ENCODE data around the gene NCOA3. TPM values are rescaled to one million over a fixed set of nuclear protein-coding genes. Genes with fewer than 3 reads are reported as not detected.

Gene NCOA3
- polyA plus RNA-seq, 1 of the 3 experiments (the other 2 are of a cell fraction): 5.8 TPM

GRCh38 chr20:47684306-47685080 is 182.8 kb downstream of the NCOA3 start:
- Histone ChIP-seq H3K27me3 (ENCODE audit: insufficient read depth) (no peaks in the 10 kb centered on the region), H3K4me3 (ENCODE audit: low read depth in 2 of 2, low read length in 1 of 2) (no peak overlapping the region), H3K79me2 (ENCODE audit: insufficient read depth) (no peaks in the 10 kb centered on the region), H3F3A (replicated peaks; ENCODE audit: insufficient read depth) (no peaks in the 10 kb centered on the region), H3K9ac (no peak overlapping the region), H3K9me3 (no peaks in the 10 kb centered on the region), H3K4me2 (no peak overlapping the region), H3K9me2 (no peaks in the 10 kb centered on the region), H3K36me3 (replicated peaks in 1 of 2; ENCODE audit: control insufficient read depth in 1 of 2, insufficient read depth in 2 of 2, low read length in 1 of 2) (peaks cover 0 to 5% of the 10 kb centered on the region in 2 experiments), H3K27ac (ENCODE audit: low read depth in 2 of 2, low read length in 1 of 2) (no peak overlapping the region), H3K4me1 (ENCODE audit: control insufficient read depth in 1 of 2, insufficient read depth in 2 of 2, low read depth in 1 of 2, low read length in 1 of 2) (peaks cover 0 to 8% of the 10 kb centered on the region in 2 experiments; a peak in 1 of 4 replicates), H4K20me1 (ENCODE audit: insufficient read depth) (no peaks in the 10 kb centered on the region), H2AFZ (ENCODE audit: low read depth) (no peak overlapping the region)
- ChIA-PET CTCF (interaction anchor here (1.0 to 1.2 kb wide), 3 partner anchors 41 to 936 kb away, joined by 3 to 5 read pairs (median 4); no protein-coding TSS in a partner anchor), POLR2A (no interaction called here)
- no peak for DNase-seq
- TF ChIP-seq PBX3 (IDR thresholded peaks at IDR 0.05) (no peak), MEF2A (IDR thresholded peaks at IDR 0.05; ENCODE audit: borderline replicate concordance, low read depth) (no peak), POLR2AphosphoS5 (IDR thresholded peaks at IDR 0.05; ENCODE audit: low read depth, low read length) (no peak), IRF3 (IDR thresholded peaks at IDR 0.05; ENCODE audit: low read depth, low read length) (no peak), CHD2 (IDR thresholded peaks at IDR 0.05; ENCODE audit: low read length, partially characterized antibody) (no peak), ZBTB33 (IDR thresholded peaks at IDR 0.05; ENCODE audit: borderline replicate concordance, low read depth) (no peak), USF1 (IDR thresholded peaks at IDR 0.05; ENCODE audit: borderline replicate concordance, low read depth) (no peak), TCF12 (IDR thresholded peaks at IDR 0.05) (no peak), YY1 (IDR thresholded peaks at IDR 0.05; ENCODE audit: low read depth) (no peak), MAX (IDR thresholded peaks at IDR 0.05; ENCODE audit: low read depth) (no peak), JUND (IDR thresholded peaks at IDR 0.05) (no peak), REST (IDR thresholded peaks at IDR 0.05; ENCODE audit: low read depth, low read length) (no peak)
- 89% methylated on average over 10 of the region's 26 CpGs for WGBS (ENCODE audit: low lambda C conversion rate)

Data from SK-N-SH (cell line).